8988T (cell line): ENCODE results near the gene ETV7.

ENCODE experiments used
- DNase-seq: peaks from one replicate; pipeline ENCODE4 v3.0.0; 2011

The ETV7 gene

DNA sequence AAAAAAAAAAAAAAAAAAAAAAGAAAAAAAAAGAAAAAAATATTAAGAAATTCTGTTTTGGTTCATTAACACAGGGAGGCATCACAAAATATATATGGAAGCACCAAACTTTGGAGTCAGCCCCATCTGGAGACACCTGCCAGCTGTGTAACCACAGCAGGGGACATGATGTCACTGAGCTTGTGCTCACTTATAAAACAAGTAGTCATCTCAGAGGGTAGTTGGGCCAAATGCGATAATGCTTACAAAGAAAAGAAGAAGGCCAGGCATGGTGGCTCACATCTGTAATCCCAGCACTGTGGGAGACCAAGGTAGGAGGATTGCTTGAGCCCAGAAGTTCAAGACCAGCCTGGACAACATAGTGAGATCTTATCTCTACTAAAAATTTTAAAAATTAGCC lies 49.7 kb downstream of the ETV7 start:
- no peak for DNase-seq

DNA sequence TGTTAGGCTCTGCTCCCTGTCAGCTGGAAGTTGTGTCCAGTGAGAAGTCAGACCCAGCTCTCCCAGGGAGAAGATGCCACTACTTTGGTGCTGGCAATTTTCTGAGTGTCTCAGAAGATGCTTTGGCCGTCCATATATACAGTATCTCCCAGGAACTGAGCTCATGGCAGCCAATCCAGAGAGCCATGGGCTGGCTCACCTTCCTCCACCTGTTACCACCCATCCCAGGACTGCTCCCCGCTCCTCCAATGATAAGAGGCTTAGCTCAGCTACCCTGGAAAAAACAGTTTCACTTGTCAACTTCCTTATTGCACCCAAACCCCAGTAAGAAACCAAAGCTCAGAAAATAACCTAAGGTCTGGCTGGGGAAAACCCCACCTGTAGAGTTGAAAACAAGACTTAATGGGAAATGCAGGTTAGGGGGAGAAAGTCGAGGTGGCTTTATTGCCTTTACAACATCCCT lies 50.7 kb downstream of the ETV7 start, which contains the start of gene BNIP5:
Gene BNIP5, minus strand, starts transcription at position 110 of the 463 bp plus-strand sequence. CDS start 6,198 bp downstream, outside the sequence.
- no peak for DNase-seq

DNA sequence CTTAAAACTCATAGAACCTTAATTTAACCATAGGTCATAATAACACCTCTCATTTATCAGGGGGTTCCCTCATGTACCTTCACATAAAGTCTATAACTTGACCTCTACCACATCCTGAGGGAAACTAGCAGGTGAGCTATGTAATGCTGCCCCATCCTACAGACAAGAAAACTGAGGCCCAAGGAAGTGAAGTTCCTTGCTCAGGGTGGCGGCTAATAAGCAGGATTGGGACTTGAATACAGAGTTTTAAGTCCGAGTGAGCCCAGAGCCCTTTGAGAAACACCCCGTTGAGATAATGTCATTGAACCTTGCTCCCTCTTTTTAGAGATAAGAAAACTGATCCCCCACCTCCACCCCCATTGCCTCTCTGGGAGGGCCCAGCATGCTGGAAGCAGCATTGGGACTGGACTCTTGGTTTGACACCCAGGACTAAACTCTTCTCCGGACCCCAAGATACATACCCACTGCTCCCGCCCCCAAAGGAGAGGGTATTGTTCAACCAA lies 51.2 kb downstream of the ETV7 start:
- DNase-seq = no peak

DNA sequence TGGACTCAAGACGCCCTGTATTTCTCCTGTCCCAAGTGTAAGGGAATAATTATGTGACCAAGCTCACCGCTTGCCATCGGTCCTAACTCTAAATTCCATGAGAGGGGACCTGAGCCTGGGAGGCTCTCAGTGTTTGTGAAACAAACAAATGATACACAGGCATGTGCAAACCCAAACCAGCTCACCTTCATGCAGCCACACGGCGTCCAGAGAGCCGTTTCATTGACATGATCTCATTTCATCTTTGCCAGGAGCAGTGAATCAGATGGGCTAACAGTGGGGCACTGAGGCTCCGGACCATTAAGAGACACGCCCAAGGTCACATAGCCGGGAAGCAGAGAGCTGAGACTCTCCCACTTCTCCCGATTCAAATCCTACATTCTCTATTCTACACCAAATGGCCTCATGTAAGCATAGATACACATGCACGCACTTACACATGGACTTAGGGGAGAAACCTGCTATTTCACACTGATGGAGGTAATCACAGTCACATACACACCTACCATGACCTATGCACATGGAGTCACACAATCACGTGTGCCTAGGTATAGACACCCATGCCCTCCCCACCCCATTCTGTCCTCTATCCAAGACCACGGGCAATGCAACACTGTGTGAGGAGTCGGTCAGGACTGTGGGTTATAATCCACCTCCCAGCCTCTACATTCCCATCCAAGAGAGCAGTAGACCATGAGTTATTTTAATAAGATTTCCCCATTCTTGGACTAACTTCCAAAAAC lies 51.8 kb downstream of the ETV7 start:
- DNase-seq = no peak

DNA sequence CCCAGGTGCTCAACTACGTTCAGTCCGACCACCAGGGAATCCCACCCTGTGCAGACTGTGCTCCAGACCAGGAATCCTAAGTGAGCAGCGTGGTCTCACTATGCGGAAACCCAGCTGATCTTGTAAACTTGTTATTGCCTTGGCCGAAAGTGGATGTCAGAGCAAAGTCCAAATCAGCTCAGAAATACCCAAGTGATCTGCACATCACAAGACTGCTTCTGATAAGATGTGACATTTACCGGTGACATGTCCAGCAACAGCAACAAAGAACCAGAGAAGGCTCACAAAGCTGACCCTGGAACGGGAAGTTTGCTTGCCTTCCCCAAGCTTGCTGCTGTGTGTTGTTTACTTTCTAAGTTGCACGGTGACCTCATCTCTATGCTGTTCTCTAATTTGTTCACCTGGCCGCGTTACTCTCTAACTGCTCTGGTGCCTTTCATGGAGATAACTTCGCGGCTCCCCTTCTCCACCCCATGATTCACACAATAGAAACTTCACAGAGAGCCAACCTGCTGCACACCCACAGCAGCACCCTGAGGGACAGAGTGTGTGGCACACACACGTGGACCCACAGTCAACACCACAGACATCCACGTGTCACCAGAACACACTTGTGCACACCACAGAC lies 52.5 kb downstream of the ETV7 start:
- no peak for DNase-seq

DNA sequence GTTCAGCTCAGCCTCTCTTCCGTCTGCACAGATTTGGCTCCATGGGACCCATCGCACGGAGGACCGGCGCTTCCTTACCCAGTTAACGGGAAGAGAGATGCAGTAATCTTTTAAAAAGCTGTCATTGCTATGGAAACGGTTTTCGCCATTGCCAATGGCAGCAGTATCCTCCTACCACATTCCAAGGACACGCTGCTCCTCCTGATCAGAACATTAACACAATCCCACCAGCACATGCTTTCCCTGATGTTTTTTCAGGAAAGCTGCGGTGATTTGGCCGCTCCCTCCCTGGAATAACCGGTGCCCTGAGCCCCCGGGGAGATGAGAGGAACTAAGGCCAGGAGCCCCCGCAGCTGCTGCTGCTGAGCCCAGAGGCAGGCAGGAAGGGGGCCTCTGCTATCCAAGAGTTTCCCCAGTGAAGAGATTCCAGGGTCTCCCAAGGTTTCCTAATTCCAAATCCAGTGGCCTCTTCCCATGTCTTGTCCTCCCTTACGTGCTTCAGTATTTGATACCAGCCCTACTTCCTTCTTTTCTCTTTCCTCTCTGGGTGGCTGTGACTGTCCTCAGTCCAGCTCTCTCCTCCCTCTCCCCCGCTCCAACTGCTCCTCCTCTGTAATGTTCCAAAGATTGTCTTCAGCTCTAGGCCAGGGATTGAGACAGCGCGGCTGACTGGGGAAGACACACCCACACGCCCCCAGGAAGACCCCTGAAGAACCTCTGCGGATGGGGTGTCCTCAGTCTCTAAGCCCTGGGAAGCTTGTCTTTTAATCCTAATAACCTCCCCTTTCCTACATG lies 53.3 kb downstream of the ETV7 start:
- no peak for DNase-seq

DNA sequence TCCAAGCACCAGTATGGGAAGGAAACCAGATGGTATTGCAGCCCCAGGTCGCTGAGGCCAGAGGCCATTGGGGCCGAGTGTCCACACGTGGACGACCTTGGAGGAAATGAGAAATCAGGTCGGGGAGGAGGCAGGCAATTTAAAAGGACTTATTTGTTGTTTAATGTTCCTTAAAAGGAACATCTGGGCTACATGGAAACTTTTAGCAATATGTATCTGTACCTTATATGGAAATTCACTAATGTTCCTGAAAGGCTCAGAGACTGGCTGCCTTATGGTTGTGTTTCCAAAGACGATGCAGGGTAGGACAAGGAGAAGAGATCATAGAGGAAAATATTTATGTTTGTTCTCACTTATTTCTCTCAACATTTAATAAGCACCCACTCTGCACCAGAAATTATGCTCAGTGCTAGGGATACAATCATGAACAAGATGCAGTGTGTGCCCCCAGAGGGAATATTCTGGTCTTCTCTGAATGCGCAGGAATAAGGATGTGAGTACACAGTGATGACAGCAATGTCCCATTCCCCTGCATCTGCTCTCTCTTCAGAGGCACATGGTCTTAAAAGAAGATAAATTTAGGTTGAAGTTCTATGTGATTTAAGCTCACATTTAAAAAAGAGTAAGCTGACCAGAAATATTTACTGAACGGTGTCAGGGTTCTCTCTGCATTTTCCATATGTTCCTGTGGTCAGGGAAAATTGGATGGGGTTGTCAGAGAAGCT lies 54.1 kb downstream of the ETV7 start:
- DNase-seq = no peak

DNA sequence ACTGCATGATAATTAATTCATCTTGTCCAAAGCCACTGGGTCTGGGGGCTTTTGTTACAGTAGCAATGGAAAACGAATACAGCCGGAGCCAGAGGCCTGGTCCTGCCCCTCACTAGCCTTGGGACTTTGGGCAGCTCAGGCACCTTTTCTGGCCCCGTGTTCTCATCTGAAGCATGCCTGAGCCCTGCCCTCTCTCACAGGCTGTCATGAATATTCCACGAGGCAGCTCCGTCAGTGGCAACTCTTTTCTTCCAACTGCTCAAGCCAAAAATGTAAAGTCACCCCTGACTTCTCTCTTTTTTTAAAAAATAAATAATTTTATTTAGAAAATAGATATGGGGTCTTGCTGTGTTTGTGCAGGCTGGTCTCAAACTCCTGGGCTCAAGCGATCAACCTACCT lies 56.1 kb downstream of the ETV7 start:
- no peak for DNase-seq

DNA sequence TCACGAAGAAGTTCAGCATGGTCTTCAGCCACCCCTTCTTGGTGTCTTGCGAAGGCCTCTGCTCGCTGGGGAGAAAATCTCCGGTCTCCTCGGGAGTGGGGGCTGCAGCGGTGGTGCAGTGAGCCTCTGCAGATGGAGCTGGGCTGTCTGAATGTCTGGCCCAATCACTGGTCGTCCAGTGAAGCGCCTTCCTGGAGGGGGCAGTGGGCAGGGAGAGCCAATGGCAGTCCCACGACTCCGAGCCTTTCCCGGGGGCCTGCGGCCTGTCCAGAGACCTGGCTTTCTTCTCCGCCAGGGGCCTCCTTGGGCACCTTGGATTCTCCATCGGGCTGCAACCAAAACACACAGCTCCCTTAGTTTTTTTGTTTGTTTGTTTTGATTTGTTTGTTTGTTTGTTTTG lies 57.1 kb downstream of the ETV7 start:
- no peak for DNase-seq

DNA sequence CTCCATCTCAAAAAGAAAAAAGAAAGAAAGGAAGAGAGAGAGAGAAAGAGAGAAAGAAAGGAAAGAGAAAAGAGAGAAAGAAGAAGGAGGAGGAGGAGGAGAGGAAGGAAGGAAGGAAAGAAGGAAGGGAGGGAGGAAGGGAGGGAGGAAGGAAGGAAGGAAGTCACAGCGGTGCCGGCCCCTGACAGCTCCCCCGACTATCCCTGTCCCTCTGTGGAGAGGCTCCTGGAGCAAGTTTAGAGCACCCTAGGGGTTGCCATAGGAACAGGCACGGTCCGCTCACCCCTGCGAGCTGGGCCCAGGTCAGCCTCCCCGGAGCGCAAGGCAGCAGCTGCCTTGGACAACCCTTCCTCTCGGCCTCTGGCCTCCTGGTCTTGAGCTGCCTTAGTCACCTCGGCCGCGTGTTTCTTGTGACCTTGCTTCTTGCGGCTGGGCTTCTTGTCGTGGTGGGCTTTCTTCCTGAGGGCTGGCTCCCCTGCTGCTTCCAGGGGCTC lies 57.6 kb downstream of the ETV7 start:
- DNase-seq = no peak

DNA sequence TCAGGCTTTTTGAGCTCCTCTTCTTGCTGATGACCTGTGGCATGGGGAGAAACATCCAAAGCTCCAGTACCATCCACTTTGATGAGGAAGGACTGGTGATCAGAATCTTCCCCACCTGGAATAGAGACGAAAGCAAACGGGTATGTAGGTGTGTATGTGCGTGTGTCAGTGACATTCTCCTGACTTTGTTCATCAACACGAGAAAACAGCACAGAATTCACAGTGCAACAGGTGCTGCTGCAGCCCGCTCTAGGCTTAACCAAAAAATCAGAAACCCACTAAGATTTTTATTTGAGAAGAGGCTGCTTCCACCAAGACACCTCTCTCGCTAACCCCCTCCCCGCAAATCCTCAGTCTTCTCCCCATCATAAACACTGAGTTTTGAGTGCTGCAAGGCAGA lies 58.9 kb downstream of the ETV7 start:
- DNase-seq = no peak

DNA sequence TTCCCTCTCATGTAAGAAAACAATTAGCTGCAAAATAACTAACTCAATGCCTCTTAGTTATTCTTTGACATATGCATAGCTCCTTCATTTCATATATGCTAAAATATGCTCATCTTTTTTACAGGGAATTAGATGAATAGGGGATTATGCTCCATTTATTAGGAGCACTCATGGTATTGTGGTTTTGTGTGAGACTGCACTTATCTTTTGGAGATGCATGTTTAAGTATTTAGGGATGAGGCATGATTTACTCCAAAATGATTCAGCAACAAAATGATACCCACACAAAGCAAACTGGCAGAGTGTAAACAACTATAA lies 59.6 kb downstream of the ETV7 start:
- DNase-seq = no peak

DNA sequence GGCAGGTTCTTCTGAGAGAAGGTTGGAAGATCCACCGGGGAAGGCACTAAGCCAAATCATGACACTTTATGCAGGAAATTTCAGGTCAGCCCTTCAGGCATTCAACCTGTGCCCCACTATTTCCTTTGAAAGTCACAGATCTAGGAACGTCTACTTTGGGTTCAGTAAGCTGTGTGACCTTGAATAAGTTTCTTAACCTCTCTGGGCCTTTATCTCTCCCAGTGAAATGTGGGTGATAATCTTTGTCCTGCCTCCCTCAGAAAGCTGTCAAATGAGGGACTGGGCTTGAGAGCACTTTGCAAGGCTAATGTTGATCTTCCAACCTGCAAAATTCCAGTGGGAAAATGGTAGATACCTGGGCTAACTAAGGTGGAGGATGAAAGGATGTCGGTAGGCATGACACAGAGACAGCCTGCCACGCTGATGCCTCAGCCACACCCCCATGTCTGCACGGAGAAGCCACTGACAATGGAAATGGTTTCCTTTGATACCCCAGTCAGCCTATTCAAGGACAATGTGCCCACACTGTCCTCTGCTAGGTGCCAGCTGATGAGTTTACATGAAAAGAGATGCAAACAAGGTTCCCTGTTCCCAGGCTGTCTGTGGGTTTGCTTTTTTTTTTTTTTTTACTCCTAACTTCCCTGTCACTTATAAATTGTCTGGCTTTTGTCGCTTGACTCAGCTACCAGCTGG lies 60.1 kb downstream of the ETV7 start:
- DNase-seq = no peak

DNA sequence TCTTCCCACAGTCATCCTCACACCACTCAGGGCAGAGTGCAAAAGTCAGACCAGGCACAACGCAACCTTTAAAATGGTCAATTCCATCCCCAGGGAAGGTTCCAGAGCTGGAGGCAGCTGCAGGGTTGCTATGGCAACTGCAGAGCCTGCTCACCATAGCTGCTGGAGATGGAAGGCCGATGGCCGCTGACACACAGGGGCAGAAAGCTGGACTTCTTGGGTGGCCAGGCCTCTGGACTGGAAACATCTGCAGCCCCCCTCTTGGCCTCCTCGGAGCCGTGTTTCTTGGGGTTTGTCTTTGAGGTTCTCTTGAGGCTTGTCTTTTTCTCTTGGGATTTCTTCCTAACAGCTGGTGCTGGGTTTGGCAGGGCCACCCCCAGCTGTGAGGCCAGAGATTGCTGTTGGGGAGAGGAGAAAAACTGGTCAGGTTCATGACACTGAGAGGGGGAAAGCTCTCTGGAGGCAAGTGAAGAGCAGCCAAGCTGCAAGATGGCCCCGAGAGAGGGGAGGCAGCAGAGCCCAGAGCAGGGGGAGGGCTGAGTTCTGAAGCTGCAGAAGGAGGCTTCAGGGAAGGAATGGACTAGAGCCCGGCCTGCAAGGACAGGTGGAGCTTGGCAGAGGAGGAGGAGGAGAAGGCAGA lies 61.0 kb downstream of the ETV7 start:
- no peak for DNase-seq

DNA sequence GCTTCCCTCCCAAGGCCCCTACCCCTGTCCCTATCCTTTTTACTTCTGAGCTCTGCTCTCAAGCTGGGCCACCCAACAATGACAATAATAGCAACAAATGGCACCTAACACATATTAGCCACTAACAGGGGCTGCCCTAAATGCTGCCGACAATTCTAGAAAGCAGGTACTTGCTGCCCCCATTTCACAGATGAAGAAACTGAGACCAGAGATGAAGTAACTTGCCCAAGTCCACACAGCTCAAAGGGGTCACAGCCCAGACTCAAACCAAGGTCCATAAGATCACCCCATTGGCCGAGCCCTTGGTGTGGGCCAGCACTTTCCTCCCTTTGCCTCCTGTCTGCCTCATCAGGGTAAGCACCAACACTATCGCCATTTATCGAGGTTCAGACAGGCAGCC lies 62.8 kb downstream of the ETV7 start:
- DNase-seq = no peak

DNA sequence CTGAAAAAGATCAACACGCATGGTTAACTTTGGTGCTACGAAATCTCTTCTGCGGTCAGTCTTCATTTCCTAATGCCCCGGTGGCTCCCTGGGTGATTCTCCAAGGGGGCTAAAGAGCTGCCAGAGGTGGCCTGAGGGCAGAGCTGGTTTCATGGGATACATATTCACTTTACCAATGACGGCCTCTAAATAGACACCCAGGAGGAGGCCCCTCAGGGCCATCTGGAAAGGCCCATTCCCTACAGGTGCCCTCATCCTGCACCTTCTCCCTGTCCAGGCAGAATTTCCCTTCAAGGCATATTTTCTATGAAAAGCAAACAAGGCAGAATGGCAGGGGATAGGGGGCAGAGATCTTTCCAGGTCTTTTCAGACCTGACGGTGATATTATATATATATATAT lies 63.3 kb downstream of the ETV7 start:
- DNase-seq = no peak

DNA sequence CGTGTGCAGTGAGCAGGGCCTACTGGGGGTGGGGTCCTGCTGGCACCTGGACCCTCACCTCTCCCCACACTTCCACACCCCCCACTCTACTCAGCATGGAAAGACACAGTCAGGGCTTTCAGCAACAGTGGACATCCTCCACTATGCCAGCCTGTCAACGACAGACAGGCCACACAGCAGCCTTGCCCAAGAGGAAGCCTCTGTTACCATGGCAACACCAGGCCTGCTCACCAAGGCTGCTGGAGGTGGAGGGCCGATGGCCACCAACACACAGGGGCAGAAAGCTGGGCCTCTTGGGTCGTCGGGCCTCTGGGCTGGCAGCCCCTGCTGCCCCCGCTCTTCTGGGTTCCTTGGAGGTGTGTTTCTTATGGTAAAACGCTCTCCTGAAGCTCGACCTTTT lies 64.4 kb downstream of the ETV7 start:
- DNase-seq = no peak

DNA sequence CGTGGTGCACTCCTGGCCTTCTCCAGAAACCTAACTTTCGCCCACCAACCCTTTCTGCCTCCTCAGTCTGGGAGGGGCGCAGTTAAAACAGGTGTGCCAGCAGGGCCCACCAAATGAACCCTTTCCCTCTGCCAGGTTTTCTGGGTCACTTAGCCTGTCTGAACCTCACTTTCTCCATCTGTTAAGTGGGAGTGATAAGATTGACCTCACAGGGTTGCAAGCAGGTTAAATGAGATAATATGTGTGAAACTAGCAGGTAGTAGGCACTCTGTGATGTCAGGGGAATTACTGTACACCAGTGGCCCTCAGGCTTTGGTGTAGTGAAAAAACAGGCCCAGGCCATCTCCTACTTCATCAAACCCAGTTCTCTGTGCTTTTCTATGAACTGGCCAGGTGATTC lies 64.9 kb downstream of the ETV7 start:
- DNase-seq = no peak

DNA sequence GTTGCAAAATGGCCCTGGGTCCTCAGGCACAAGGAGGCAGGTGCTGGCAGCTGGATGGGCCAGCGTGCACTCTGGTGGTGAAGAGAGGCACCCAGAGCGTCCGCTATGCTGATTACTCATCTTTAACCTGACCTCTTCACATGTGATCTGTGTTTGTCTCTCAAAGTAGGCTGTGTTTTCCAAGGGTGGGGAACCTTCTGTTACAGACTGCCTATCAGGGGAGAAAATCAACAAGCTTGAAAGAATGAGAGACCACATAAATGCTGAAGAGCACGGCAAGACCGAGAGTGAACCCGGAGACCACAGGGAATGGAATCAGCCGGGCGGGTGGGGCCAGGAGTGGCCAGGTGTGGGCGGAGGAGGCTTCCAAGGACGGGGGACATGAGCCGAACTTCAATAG lies 67.0 kb downstream of the ETV7 start:
- no peak for DNase-seq

DNA sequence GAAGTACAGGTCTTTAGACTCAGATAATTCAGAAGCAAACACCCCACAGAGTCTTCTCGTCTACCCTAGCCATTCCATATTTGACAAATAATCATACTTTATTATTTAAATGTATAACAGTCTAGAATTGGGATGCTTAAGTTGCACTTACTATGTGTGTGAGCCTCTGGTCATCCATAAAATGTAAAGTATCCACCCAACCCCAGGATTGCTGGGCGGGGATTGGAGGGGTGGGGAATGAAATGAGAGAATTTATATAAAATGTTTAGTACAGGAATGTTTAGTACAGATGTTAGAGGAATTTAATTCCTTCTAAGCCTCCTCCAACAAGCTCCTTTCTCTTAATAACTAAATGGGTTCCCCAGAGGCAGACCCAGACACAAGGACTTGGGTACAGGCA lies 67.6 kb downstream of the ETV7 start:
- DNase-seq = no peak

DNA sequence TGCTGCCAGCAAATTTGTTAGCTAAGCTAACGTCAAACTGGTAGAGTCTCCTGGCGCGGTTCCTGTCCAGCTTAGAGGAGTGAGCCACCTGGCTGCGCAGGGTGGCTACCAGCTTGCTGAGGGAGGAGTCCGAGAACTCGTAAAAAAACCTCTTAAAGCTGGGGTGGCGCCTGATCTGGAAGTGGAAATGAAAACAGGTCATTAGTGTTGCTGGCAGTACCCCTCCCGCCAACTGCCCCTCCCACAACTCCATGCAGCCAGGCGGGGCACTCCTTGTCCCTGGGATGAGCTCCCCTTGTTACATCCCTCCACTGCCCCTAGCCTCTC lies 68.1 kb downstream of the ETV7 start:
- DNase-seq = no peak
